NCI-H2029 treated with DMSO at 0.1 percent for 48 hours (cell line): Measurements from ENCODE around the gene PLCB4.

Source experiments
- DNase-seq: peaks from one replicate; lab custom pipeline; 2025; lab: John Stamatoyannopoulos, UW

The PLCB4 gene

GRCh38 chr20:9402546-9402945 lies 333.7 kb downstream of the PLCB4 start:
- DNase-seq, result no peak

GRCh38 chr20:9403448-9403847 lies 334.6 kb downstream of the PLCB4 start:
- DNase-seq, result no peak

GRCh38 chr20:9407805-9408421 lies 339.0 kb downstream of the PLCB4 start:
- DNase-seq, result peak; percentile 47

- peak; percentile 35 for DNase-seq
Measured at GRCh38 chr20:9408422-9409300, 339.8 kb downstream of the PLCB4 start.

- no peak for DNase-seq
Measured at GRCh38 chr20:9409352-9409751, 340.5 kb downstream of the PLCB4 start.

GRCh38 chr20:9409981-9410380 lies 341.1 kb downstream of the PLCB4 start:
- DNase-seq, result no peak

- no peak for DNase-seq
Measured at GRCh38 chr20:9411833-9412232, 342.9 kb downstream of the PLCB4 start.

- DNase-seq, result no peak
Measured at GRCh38 chr20:9412309-9412708, 343.4 kb downstream of the PLCB4 start.

- no peak for DNase-seq
Measured at GRCh38 chr20:9413001-9413400, 344.1 kb downstream of the PLCB4 start.

GRCh38 chr20:9415426-9415825 lies 346.5 kb downstream of the PLCB4 start:
- DNase-seq, result no peak

- DNase-seq, result no peak
Measured at GRCh38 chr20:9416421-9416820, 347.5 kb downstream of the PLCB4 start.

GRCh38 chr20:9417665-9418064 lies 348.8 kb downstream of the PLCB4 start:
- no peak for DNase-seq

- DNase-seq, result no peak
Measured at GRCh38 chr20:9422321-9423057, 353.6 kb downstream of the PLCB4 start.

- no peak for DNase-seq
Measured at GRCh38 chr20:9424551-9424950, 355.7 kb downstream of the PLCB4 start.

- DNase-seq, result no peak
Measured at GRCh38 chr20:9427430-9428291, 358.8 kb downstream of the PLCB4 start.

GRCh38 chr20:9428292-9428607 lies 359.4 kb downstream of the PLCB4 start:
- DNase-seq, result no peak

GRCh38 chr20:9439806-9440205 lies 370.9 kb downstream of the PLCB4 start:
- no peak for DNase-seq

- DNase-seq, result no peak
Measured at GRCh38 chr20:9440892-9441291, 372.0 kb downstream of the PLCB4 start.

- DNase-seq, result no peak
Measured at GRCh38 chr20:9441948-9442347, 373.1 kb downstream of the PLCB4 start.

- DNase-seq, result no peak
Measured at GRCh38 chr20:9442858-9443257, 374.0 kb downstream of the PLCB4 start.

GRCh38 chr20:9444921-9445320 lies 376.0 kb downstream of the PLCB4 start:
- no peak for DNase-seq

- no peak for DNase-seq
Measured at GRCh38 chr20:9447182-9447581, 378.3 kb downstream of the PLCB4 start.
